ENCODE data around the gene WDFY4.

The WDFY4 gene

DNA sequence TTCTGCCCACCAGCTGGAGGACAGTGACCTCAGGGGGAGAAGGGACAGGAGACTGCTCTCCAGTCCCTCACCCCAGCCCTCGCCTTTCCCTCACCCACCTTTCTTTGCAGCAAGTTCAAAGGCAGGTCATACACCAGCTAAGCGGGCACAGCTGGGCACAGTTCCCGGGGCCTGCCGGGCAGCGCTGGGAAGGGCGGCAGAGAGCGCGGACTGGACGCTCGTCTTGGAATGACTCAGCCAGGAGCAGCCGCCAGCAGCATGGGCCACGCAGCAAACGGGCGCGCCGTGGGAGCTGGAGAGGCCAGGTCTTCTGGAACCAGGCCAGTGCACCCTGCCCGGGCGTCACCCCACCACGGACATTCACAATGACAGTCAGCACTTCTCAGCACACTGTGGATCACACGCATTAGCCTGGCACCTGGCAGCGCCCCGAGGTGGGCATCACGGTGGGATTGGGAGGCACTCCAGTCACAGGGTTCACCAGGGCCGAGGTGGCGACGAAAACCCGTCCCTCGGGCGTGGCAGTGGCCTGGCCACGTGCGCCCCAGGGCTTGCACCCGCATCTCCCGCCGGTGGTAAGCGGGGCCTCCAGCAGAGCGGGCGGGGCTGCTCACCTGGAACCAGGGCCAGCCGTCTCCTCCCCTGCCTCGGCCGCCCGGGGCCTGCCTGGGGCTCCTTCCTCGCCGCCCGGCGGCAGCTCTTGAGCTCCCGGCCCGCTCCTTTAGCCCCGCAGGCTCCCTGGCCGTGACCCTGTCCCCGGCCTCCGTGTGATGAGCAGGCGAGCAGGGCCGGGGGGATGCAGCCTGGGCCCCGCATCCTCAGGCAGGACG is 29.0 kb upstream of the WDFY4 start:
- no peak for DNase-seq (ENCODE audit: low read depth in 2 of 2)

DNA sequence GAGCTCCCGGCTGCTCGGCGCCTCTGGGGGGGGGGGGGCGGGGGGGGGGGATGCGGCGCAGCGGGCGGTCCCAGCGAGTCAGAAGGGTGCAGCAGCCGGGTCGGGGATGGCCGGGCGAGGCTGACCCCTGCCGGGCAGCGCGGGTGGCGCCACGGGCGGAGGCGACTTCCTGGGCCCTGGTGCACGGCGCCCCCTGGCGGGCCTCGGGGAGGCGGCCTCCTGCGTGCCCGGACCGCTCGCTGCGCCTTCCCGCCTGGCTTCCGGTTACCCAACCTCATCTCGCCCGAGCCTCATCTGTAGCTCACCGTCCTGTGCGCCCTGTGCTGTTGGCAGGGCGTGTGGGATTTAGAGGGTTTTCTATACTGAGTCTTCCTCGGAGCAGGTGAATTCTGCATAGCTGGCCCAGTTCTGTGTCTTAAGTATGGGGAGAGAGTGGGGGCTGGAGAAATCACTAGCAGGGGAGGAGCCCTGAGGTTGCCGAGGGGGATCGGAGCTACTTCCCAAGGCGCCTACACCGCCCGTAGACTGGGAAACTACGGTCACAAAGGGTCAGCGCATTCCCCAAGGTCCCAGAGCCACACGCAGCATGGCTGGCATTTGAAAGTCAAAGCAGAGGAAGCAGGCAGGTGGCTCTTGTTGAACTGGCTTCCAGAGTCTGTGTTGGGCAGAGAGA is 28.3 kb upstream of the WDFY4 start:
- DNase-seq (ENCODE audit: low read depth in 2 of 2): peak; percentile 60 to 62

DNA sequence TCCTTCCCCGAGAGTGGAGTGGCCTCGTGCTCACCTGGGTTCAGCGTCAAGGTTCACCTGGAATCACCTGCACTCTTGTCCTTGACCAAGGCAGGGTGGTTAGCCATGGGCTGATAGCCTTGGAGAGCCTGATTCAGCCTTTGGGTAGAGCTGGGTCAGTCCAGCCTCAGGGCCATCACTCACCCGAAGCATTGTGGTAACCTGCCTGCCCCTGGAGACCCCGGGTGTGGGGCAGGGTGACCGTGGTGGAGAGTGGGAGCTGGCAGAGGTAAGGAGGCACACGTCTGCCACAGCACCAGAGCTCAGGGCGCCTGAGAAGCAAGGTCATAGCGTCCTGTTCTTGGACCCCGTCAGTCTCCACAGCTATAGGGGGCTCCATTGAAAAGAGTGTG is 27.8 kb upstream of the WDFY4 start:
- DNase-seq (ENCODE audit: low read depth in 2 of 2): no peak

DNA sequence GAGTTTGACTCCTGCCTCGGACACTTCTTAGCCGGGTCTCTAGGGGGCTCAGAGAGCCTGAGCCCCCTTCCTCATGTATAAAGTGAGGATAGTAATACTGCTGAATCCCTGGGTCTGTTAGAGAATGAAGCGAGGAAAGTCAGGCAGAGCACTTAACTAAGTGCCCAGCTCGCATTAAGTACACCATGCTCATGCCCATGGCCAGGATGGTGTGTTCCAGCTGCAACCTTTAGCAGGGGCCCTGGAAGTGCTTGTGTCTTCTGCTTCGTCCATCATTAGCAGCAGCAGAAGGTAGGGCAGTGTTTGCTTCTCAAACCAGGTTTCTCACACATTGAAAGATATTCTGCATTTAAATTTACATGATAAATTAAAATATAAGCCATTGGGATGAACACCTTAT is 27.3 kb upstream of the WDFY4 start:
- no peak for DNase-seq (ENCODE audit: low read depth in 2 of 2)

DNA sequence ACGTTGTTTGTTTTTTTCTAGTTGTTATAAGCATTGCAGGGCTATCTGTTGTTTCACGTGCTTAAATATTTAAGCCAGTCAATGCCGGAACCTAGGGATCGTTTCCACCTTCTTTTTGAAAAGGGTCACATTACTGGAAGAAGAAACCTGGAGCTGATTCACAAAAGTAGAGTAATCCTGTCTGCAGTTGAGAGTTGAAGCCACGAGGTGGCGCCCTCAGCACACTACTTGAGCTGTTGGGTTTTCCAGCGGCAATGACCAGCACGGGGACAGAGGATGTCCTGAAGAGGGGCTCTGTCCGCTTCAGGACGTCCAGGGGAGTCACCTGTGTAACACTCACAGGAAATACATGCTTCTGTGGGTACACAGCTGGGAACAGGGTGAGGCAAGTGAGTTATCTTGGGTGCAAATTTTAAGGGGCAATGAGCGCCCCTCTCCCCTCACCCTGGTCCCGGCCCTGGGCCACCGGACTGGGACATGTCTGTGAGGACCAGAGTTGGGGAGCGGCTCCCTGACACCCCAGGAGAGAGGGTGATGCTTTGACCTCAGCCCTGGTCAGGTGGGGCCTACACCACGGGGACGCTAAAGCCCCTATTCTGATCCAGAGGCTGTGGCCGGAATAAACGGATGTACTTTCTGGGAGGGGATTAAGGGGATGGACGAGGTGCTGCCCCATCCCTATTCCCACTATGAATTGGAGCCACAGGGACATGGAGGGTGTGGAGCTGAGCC is 26.3 kb upstream of the WDFY4 start:
- DNase-seq (ENCODE audit: low read depth in 2 of 2): peak in 1 of 2 experiments; percentile 12

DNA sequence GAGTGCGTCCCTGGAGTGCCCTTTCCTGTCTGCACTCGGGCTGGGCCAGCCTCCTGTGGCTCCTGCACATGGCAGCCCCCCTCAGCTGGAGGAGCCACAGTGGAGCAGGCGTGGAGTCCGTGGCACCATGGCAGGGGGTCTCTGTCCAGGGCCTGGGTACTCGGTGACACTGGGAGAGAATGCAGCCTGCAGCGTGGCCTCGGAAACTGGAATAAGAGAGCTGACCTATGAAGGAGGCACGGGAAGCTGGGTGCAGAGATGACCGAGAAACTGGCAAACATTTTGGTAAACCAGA is 25.8 kb upstream of the WDFY4 start:
- DNase-seq (ENCODE audit: low read depth in 2 of 2): no peak

DNA sequence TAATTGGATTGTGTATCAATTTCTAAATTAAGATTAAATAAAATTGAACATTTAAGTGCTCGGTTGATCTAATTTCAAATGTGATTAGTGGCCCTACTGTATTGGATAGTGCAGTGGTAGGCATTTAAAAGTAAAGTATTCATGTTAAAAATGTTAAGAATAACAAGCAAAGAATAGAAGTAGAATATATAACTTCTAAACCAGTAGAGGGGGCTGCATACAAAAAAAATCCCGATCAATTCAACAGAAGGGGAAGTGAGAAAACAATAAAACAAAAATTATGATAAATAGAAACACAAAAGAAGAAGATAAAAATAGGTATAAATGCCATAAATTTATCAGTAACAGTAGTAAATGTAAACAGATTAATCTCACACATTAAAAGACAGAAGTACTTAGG is 24.9 kb upstream of the WDFY4 start:
- DNase-seq (ENCODE audit: low read depth in 2 of 2): no peak

DNA sequence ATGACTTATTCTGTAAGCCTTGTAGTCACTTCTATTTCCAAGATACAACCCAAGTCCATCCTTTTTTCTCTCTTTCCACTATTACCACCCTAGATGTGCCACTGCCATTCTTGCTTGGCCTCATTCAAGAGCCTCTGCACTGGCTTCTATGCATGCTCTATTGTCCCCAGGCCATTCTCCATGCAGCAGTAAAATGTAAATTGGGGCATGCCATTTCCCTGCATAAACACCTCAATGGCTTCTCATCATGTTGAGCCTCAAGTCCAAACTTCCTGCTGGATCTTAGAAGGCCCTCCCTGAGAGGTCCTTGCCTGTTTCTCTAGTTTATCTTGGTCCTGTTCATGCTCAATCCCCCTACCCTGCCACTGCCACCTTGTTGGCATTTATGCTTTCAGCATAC is 23.2 kb upstream of the WDFY4 start:
- no peak for DNase-seq (ENCODE audit: low read depth in 2 of 2)

DNA sequence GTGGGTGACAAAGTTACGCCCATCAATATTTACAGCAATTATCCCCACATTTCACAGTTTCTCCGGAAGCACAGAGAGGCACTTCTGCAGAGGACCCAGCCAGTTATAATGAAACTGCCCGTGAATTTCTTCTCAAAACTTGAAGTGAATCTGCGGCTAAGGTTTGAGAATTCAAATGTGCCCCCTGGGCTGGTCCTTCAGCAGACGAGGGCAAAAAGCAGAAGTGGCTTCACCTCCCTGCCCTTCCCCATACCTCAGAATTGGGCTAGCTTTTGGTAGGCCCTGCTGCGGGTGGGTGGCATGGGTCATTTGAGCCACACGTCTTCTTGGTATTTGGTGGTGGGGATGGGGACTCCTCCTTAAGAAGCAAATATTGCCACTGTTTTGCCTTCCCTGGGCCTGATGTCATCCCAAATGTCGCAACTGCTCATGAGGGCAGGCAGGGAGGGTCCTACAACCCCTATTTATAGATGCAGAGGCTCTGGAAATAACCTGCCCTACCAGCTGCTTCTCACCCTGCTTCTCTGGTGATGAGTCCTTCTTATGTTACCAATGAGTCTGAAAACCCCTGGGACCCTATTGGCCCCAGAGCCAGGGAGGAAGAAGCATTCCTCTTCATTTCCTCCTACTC is 16.6 kb upstream of the WDFY4 start:
- DNase-seq (ENCODE audit: low read depth in 2 of 2): no peak

DNA sequence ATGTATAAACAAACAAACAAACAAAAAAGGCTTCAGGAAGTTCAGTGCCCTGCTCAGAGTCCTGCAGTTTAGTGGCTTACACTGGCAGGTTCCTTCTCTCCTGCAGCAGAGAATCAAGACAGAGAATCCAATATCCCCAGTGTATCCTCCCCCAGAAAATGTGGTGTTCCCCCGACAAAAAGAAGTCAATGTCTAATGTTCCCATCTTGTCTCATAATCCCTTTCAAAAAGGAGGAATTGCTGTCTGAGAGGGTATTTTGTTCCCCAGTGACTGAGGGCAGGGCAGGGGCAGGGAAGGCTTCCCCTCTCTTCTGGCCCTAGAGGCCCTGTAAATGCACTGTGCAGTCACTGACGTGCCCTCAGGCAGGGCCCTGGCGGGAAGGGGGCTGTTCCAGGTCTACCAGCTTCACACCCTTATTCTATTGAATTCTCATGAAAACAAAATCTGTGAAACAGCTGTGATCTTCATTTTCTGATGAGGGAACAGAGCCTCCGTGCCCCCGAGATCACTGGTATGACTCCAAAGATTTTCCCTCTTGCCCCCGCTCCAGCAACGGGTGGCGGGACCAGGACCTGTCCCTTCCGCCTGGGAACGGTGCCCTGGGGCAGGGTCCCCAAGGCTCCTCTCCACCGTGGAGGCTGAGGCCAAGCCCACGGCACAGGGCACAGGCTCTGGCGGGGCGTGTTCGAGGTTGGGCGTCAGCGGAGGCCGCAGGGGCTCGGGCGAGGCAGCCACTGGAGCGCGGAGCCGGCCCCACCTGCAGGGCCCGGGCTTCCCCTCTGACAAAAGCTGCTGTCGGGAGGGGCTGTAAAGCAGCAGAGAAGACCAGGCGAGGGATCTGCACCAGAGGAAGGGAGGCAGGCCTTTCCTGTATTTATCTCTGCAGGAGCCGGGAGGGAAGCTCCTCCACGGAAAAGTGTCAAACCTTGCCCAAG is 13.4 kb upstream of the WDFY4 start:
- DNase-seq (ENCODE audit: low read depth in 2 of 2): no peak

DNA sequence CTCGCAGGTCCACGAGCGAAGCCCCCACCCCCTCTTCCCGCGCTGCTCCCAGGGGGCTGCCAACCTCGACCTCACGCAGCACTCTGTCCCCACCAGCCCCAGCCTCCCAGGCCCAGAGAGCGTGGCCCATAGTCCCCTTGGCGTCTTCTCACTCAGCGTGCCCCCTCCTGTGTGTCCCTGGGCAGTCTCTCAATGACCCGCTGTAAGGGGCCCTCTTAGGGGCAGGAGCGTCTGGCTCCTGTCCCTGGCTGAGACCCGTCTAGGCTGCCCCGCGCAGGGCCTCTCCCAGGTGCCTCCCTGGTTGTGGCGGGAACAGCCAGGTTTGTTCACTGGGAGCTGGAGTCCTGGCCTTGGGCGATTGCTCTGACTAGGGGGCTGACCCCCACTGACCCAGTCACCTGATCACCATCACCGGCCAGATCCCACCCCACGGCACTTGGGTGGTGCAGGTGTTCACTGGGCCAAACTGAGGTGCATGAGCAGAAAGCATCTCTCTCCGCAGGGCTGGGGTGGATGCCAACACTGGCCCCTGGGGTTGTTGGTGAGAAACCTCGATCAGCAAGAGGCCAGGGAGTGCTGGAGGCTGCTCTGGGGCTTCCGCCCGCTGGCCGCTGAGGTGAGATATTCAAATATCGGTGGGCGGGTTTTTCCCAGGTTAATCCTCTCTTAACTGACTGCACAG is 12.6 kb upstream of the WDFY4 start:
- no peak for DNase-seq (ENCODE audit: low read depth in 2 of 2)

DNA sequence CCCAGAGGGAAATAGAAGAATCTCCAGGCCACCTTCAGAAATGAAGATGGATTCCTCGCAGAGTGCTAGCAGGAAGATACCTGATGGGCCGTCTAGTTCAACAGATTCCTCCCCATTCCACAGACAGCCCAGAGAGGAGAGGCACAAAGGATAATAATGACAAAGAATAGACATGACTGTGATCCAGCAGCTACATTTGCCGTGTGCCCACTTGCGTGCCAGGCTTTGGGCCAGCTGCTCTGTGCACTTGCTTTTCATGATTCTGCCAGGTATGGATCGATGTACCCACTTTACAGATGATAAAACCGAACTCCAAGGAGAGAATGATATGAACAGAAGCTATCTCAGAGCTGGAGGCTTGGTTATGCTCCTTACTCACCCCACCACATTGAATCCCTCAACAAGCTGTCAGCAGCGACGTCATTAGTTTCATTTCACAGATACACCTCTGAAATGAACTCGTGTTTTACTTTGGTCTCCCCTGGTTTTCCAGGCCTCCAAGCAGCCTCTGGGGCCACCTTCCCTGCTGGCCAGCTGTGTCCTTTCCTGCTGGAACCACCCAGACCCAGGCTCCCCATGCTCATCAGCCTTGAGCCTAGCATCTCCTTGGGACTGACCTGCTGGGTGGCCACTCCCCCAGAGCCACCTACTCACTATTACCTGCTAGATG is 11.9 kb upstream of the WDFY4 start:
- no peak for DNase-seq (ENCODE audit: low read depth in 2 of 2)

DNA sequence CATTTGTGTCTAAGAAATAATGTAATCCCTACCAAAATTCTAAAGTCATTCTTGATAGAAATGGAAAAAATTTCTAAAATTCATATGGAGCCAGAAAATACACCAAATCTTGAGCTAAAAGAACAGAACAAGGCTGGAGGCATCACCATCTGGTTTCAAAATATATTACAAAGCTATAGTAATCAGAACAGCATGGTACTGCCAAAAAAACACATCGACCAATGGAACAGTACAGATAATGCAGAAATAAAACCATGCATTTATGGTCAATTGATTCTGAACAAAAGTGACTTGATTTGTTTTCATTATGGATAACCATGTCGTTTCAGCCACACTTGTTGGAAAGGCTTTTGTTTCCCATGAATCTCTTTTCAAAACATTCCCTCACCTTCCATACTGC is 7.0 kb upstream of the WDFY4 start:
- no peak for DNase-seq (ENCODE audit: low read depth in 2 of 2)

DNA sequence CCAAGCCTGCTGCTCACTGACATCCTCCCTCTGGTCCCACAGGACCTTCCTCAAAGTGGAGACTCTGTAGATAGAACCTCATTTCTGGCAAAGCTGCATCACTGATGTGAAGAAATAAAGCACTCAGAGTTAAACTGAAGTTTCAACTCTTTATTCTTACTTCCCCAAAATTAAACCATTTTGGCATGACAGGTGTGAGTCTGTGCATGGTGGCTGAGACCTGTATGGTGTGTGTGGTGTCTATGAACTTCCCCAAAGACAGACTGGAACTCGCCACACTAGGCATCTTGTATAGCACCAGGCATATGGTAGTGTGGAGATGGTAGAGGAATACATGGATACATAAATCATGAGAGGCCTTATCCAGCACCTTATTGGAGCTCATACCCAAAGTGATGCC is 6.6 kb upstream of the WDFY4 start:
- DNase-seq (ENCODE audit: low read depth in 2 of 2): no peak

DNA sequence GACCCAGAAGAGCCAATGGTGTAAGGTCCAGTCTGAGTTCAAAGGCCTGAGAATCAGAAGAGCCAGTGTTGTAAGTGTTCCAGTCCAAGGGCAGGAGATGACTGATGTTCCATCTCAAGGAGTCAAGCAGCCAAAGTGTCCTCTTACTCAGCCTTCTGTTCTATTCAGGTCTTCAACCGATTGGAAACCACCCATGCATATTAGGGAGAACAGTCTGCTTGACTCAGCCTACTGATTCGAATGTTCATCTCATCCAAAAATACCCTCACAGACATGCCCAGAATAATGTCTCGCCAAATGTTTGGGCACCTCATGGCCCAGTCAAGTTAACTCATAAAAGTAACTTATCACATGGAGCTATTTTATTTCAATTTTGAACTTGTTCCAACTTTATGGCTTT is 2.9 kb upstream of the WDFY4 start:
- DNase-seq (ENCODE audit: low read depth in 2 of 2): no peak

DNA sequence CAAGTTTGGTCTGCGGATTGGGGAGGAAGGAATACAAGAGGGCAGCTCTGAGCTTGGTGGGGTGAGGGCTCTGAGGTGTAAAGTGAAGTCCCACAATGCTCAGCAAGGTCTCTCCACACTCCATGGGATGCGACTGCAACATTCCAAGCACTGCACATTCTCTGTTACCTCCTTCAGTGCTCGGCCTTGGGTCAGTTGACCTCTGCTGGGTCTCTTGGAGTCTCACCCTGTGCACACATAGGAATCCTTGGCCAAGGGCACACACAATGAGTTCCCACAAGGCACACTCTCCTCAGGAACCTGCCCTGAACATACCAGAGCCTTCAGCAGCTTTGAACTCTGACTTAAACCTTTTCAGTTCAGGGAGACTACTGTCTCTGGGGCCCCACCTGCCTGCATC is 2.4 kb upstream of the WDFY4 start:
- no peak for DNase-seq (ENCODE audit: low read depth in 2 of 2)

DNA sequence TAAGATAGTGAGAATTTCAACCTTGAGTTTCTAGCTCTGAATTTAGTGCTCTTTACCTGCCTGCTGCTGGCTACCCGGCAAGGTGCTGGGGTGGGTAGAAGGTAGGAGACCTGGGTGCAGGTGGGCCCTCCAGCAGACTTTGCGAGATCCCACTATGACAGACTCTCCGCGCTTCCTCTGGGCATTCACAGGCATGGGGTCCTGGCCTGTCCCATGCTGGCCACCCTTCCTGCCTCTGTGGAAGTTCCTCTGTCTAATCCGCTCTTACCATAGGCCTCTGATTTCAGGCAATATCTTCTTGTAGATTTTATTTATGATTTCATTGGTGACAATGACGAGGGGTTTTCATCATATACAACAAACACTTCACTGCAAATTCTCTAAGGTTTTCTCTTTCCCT is 1.2 kb upstream of the WDFY4 start:
- no peak for DNase-seq (ENCODE audit: low read depth in 2 of 2)

DNA sequence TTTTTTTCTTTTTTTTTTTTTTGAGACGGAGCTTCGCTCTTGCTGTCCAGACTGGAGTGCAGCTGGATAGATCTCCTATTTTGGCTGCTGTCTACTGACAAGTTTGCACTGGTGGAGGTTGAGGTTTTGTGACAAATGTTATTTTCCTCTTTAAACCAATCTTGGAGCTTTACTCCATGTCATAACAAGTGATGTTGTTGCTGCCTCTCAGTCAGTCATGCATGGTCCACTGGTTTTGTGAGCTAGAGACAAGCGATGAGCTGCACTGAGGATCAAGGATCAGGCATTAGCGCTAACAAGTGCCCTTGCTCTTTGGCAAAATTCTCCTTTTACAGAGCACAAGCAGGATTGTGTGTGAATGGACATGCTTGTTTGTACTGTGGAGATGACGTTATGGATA is 805 bp upstream of the WDFY4 start:
- DNase-seq (ENCODE audit: low read depth in 2 of 2): no peak

DNA sequence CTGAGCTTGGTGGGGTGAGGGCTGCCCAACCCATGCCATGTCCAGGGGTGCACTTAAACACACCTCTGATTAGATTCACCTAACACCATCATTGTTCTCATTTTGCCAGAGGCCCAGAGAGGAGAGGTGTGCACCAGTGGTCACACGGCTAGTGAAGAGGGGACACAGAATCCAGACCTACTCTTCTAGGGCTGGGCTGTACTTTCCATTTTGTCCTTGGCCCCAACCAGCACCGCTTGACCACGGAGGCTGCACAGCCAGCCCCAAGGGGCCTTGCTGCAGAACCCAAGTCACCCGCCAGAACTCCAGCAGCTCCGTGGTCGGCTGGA is 246 bp upstream of the WDFY4 start:
- no peak for DNase-seq (ENCODE audit: low read depth in 2 of 2)

DNA sequence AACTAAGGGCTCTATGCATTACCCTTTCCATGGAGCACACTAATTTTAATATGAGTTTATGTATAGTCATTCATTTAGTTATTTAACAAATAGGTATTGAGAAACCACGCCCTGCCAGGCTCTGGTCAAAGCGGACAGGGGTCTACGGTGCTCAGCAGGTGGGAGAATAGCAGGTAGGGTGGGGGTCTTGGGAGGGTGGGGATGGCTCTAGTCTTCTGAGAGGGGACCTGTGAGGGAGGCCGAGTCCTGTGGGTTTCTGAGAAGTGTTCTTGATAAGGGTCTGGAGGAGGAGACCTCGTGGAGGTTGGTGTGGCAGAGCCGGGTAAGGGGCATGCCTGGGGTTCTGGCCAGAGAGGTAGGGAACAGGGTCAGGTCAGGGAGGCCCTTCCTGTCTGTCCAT is 1.1 kb downstream of the WDFY4 start:
- no peak for DNase-seq (ENCODE audit: low read depth in 2 of 2)

Data from fibroblast of skin of left biceps (primary cell).